Esophagus muscularis mucosa (tissue), 4 donors: ENCODE results near the gene GNAZ. TPM values are rescaled to one million over a fixed set of nuclear protein-coding genes. Genes with fewer than 3 reads are reported as not detected.

Source experiments
- DNase-seq: peaks from one replicate; pipeline ENCODE4 v3.0.0-alpha.2; 2017; ENCODE audit errors: extremely low spot score
- H3K27ac ChIP-seq, 4 donors: fragments of 200-600 bp; sonication (generic); replicated peaks in 1 of 4; 1 replicate in 3 of 4; 2 replicates in 1 of 4; pipeline ENCODE4 v1.5.1; 2016 to 2019; ENCODE audit warnings: mild to moderate bottlenecking in 1 of 4
- H3K27me3 ChIP-seq, 4 donors: fragments of 200-600 bp; sonication (generic); one replicate each; pipeline versions ENCODE4 v1.5.1 to v1.6.0; 2016 to 2019
- H3K36me3 ChIP-seq, 4 donors: fragments of 200-600 bp; sonication (generic); one replicate each; pipeline ENCODE4 v1.5.1; 2016 to 2019
- H3K4me1 ChIP-seq, 4 donors: fragments of 200-600 bp; sonication (generic); one replicate each; pipeline ENCODE4 v1.5.1; 2016 to 2019
- H3K4me3 ChIP-seq, 4 donors: fragments of 200-600 bp; sonication (generic); 1 replicate in 2 of 4; 2 replicates in 2 of 4; pipeline ENCODE4 v1.5.1; 2016 to 2019; ENCODE audit warnings: mild to moderate bottlenecking in 4 of 4, moderate library complexity in 1 of 4
- H3K9me3 ChIP-seq, 4 donors: fragments of 200-600 bp; sonication (generic); 1 replicate in 3 of 4; 2 replicates in 1 of 4; pipeline ENCODE4 v1.5.1; 2016 to 2019
- EP300 ChIP-seq: sonication (generic); formaldehyde crosslinking; IDR thresholded peaks from one replicate; pipeline ENCODE4 v1.6.1; 2017; ENCODE audit warnings: antibody characterized with exemption
- POLR2A ChIP-seq: fragments of 450-650 bp; IDR thresholded peaks from one replicate; pipeline ENCODE4 v1.6.1; 2017; ENCODE audit warnings: antibody characterized with exemption, moderate library complexity, mild to moderate bottlenecking, low read depth
- POLR2AphosphoS5 ChIP-seq, 2 donors: sonication (generic); formaldehyde crosslinking; IDR thresholded peaks; one replicate each; pipeline ENCODE4 v1.6.1; 2017; ENCODE audit warnings: antibody characterized with exemption in 2 of 2
- WGBS: methylation state at CpG from one replicate; pipeline ENCODE4 v1.1.5; 2018; 5-methylcytosine and 5-hydroxymethylcytosine counted together
- intact Hi-C: fragments of 100-400 bp; cut with DNase I; formaldehyde crosslinking; loops from one replicate; pipeline ENCODE4 v1.15.1; 2023
- total RNA-seq, 4 donors: library from RNA; depleted of rRNA; stranded (reverse); fragments of >200 nt; gene quantifications; one replicate each; pipeline versions ENCODE4 v1.1.0 to v1.2.1, GENCODE V29; 2016
- TF ChIP-seq, protein P1 (sequence below), 3 experiments: fragments of 200-600 bp in 2 of 3; fragments of 450-650 bp in 1 of 3; sonication (generic) in 2 of 3; IDR thresholded peaks; one replicate each; pipeline ENCODE4 v1.5.1; 2017 to 2019; ENCODE audit warnings: antibody characterized with exemption in 3 of 3, mild to moderate bottlenecking in 2 of 3, moderate library complexity in 1 of 3

The GNAZ gene
- total RNA-seq, 4 donors from 2014 or later: 51.7 to 79.5 (median 64.6) TPM

- intact Hi-C loops: no loop called here
- no peaks in the 10 kb centered on the region for H3K27me3 ChIP-seq
- no peak for DNase-seq
- H3K4me1 ChIP-seq: peaks cover 20 to 37% (median 31%) of the 10 kb centered on the region in 4 donors
- TF ChIP-seq, protein P1, sequence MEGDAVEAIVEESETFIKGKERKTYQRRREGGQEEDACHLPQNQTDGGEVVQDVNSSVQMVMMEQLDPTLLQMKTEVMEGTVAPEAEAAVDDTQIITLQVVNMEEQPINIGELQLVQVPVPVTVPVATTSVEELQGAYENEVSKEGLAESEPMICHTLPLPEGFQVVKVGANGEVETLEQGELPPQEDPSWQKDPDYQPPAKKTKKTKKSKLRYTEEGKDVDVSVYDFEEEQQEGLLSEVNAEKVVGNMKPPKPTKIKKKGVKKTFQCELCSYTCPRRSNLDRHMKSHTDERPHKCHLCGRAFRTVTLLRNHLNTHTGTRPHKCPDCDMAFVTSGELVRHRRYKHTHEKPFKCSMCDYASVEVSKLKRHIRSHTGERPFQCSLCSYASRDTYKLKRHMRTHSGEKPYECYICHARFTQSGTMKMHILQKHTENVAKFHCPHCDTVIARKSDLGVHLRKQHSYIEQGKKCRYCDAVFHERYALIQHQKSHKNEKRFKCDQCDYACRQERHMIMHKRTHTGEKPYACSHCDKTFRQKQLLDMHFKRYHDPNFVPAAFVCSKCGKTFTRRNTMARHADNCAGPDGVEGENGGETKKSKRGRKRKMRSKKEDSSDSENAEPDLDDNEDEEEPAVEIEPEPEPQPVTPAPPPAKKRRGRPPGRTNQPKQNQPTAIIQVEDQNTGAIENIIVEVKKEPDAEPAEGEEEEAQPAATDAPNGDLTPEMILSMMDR (IDR thresholded peaks at IDR 0.05): peak in 1 of 3 experiments; percentile 13
- no peak for TF ChIP-seq EP300
- H3K36me3 ChIP-seq: peaks cover 0 to 4% (median 0%) of the 10 kb centered on the region in 4 donors
- no peaks in the 10 kb centered on the region for H3K9me3 ChIP-seq
- H3K27ac ChIP-seq: peak overlapping the region; percentile 55 to 73 (median 64)
- H3K4me3 ChIP-seq: peak overlapping the region; percentile 68 to 90 (median 74)
- WGBS: 4% methylated on average over 35 of the region's 74 CpGs
These were observed 589 bp upstream of the GNAZ start for GRCh38 chr22:23069502-23070357.

DNA sequence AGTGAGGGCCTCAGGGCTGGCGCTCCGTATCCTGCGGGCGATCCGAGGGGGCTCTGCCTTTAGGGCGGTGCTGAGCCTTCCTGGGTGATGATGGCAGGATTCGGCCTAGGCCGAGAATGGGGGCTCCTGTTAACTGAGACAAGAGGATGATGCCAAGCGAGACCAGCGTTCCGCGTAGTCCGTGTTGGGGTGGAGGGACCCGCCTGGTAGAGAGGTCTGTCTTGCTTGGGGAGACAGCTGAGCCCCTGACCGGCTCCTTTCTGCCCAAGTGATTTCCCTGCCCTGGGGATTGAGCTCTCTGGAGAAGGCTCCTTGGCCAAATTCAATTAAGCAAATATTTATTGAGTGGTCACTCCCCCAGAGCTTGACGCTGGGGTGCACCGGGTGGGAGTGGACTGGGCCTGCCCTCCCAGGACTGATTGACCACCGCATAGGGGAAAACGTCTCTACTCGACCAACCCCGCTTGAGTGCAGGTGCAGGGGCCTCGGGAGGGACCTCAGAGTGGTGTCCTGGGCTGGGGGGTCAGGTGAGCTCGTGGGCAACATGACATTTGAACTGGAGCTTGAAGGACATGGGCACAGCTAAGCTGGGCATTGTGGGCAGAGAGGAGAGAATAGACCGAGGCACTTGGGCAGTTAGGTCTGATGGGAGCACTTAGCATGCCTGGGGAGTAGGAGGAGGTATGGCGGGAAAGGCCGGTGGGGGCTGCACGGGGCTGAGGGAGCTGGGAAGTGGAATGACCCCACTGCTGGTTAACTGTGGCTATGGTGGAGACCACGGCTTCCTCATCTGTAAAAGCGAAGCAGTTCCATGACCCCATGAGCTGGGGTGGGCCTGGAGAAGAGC is 1.1 kb downstream of the GNAZ start:
- Histone ChIP-seq H3K27me3 (no peaks in the 10 kb centered on the region), H3K9me3 (no peaks in the 10 kb centered on the region), H3K4me3 (peak overlapping the region; percentile 68 to 90 (median 74)), H3K27ac (peak overlapping the region; percentile 65 to 76 (median 76)), H3K36me3 (peaks cover 0 to 4% (median 0%) of the 10 kb centered on the region in 4 donors), H3K4me1 (peaks cover 20 to 37% (median 31%) of the 10 kb centered on the region in 4 donors)
- WGBS: 74% methylated on average over 15 of the region's 29 CpGs
- intact Hi-C loops: no loop called here
- TF ChIP-seq, protein P1 (IDR thresholded peaks at IDR 0.05): no peak
- TF ChIP-seq EP300 (no peak), POLR2A (no peak), POLR2AphosphoS5 (IDR thresholded peaks at IDR 0.05) (no peak)
- no peak for DNase-seq

DNA sequence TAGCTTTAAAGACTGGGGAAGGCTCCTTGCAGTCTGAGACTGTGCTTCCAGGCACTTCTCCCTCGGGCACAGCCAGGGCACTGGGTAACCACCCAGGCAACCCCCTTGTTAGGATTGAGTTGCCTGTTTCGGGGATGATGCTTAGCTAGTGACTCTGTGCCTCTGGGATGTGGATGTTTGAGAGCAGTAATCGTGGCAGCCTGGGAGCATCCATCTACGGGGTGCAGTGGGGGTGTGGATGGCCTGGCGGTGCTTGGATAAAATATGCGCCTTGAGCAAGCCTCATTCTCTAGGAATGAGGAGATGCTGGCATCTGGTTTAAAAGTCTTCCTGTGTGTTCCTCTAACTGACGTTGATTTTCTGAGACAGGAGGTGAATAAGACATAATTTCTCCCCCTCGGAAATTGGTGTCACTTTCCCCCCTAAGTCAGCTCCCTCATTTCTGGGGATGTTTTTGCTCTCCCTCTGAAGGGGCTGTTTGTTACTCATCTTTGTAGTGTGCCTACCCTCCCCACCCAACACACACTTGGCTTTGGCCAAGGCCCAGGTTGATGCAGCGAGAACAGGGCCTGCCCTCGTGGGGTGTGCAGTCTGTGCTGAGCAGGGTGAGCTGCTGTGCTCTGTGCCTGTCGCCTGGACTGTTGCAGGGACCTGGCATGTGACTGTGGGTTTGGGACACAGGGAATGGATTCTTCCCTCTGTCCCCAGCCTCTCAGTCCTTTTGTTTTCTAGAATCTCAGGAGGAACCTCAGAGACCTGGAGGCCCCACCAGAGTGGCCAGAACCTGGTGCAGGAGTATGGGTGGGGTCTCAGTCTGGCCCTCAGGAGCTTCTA is 2.0 kb downstream of the GNAZ start:
- H3K27me3 ChIP-seq: no peaks in the 10 kb centered on the region
- H3K9me3 ChIP-seq: no peaks in the 10 kb centered on the region
- TF ChIP-seq, protein P1 (IDR thresholded peaks at IDR 0.05): no peak
- TF ChIP-seq POLR2AphosphoS5 (IDR thresholded peaks at IDR 0.05): peak in 1 of 2 donors; percentile 42
- DNase-seq: no peak
- peak overlapping the region in 1 of 4 donors; percentile 76 for H3K27ac ChIP-seq
- H3K4me1 ChIP-seq: peaks cover 17 to 37% (median 31%) of the 10 kb centered on the region in 4 donors
- intact Hi-C loops: no loop called here
- peak overlapping the region in 3 of 4 donors; percentile 68 to 90 (median 73) for H3K4me3 ChIP-seq
- WGBS: 69% methylated on average over 11 of the region's 11 CpGs
- H3K36me3 ChIP-seq: peaks cover 0 to 4% (median 0%) of the 10 kb centered on the region in 4 donors

- H3K27ac ChIP-seq: no peak overlapping the region
- no peaks in the 10 kb centered on the region for H3K27me3 ChIP-seq
- H3K36me3 ChIP-seq: peaks cover 0 to 4% (median 0%) of the 10 kb centered on the region in 4 donors
- TF ChIP-seq, protein P1 (IDR thresholded peaks at IDR 0.05): no peak
- TF ChIP-seq EP300: no peak
- TF ChIP-seq POLR2A: no peak
- TF ChIP-seq POLR2AphosphoS5 (IDR thresholded peaks at IDR 0.05): no peak
- H3K9me3 ChIP-seq: no peaks in the 10 kb centered on the region
- H3K4me3 ChIP-seq: no peak overlapping the region
- 96% methylated on average over 4 of the region's 11 CpGs for WGBS
- DNase-seq: no peak
- intact Hi-C loops: no loop called here
- peaks cover 16 to 43% (median 34%) of the 10 kb centered on the region in 4 donors for H3K4me1 ChIP-seq
These were observed 2.7 kb downstream of the GNAZ start for GRCh38 chr22:23072911-23073491.
